HepG2 (cell line): ENCODE measurements around the gene RIOK2. TPM values are rescaled to one million over a fixed set of nuclear protein-coding genes. Genes with fewer than 3 reads are reported as not detected.

Source experiments
- ATAC-seq: fragments of 200-7000 bp; cut with Tn5 transposase; 3 replicates; pipeline ENCODE4 v1.9.1; 2020; ENCODE audit warnings: mild to moderate bottlenecking, moderate library complexity
- BruUV-seq: library from RNA; stranded (reverse); fragments of 400-500 nt; replicated peaks from 2 replicates; lab custom pipeline; 2021; lab: Mats Ljungman, UMichigan
- CTCF ChIA-PET: fragments of 300-600 bp; formaldehyde crosslinking; extraction: SDS; loops from one replicate; lab custom pipeline; 2021; ENCODE audit warnings: low total read pairs, inconsistent platforms, low intra/inter-chr PET ratio; lab: Yijun Ruan, JAX
- POLR2A ChIA-PET: fragments of 350-600 bp; sonication (Branson Sonifier 250); formaldehyde crosslinking; loops from one replicate; lab custom pipeline; 2020; ENCODE audit warnings: antibody characterized with exemption, inconsistent platforms; lab: Yijun Ruan, JAX
- DNase-seq: peaks from one replicate; pipeline ENCODE4 v3.0.0-alpha.2; 2015; ENCODE audit warnings: low spot score
- FAIRE-seq: peaks from 3 replicates; lab custom pipeline; 2011; peaks lifted over from hg19 to GRCh38; lab: Jason Lieb, UNC
- H2AFZ ChIP-seq: one replicate; pipeline ENCODE4 v1.6.1; 2011; ENCODE audit warnings: low read length, inconsistent platforms
- H3K27ac ChIP-seq: fragments of 300-600 bp; 3 replicates; pipeline ENCODE4 v1.8.0; 2011; ENCODE audit warnings: mixed run types, mild to moderate bottlenecking, mixed read lengths, low read length, inconsistent platforms; ENCODE audit not compliant: insufficient read depth; ENCODE audit errors: extremely low read length
- H3K27me3 ChIP-seq, 2 experiments: fragments of 200-600 bp in 1 of 2; 2 replicates in 1 of 2; 3 replicates in 1 of 2; pipeline versions ENCODE4 v1.6.0 to v1.8.0; 2011; ENCODE audit warnings: low read length in 2 of 2, mild to moderate bottlenecking in 2 of 2, moderate library complexity in 2 of 2, inconsistent platforms in 1 of 2; ENCODE audit not compliant: insufficient read depth in 2 of 2, control insufficient read depth in 1 of 2
- H3K36me3 ChIP-seq, 2 experiments: fragments of 200-600 bp in 1 of 2; replicated peaks in 1 of 2; 2 replicates in 1 of 2; 3 replicates in 1 of 2; pipeline versions ENCODE4 v1.5.1 to v1.8.0; 2011; ENCODE audit warnings: low read length in 2 of 2, inconsistent platforms in 1 of 2; ENCODE audit not compliant: insufficient read depth in 2 of 2, control insufficient read depth in 1 of 2
- H3K4me1 ChIP-seq: 2 replicates; pipeline ENCODE4 v1.5.1; 2012; ENCODE audit warnings: low read length, inconsistent platforms; ENCODE audit not compliant: insufficient read depth
- H3K4me2 ChIP-seq: 2 replicates; pipeline ENCODE4 v1.6.0; 2011; ENCODE audit warnings: low read depth, low read length, inconsistent platforms
- H3K4me3 ChIP-seq, 3 experiments: fragments of 200-600 bp in 1 of 3; sonication (generic), shearing (Covaris generic) in 1 of 3; replicated peaks in 1 of 3; 2 replicates each; pipeline ENCODE4 v1.5.1; 2011 to 2016; ENCODE audit warnings: low read length in 3 of 3, inconsistent platforms in 2 of 3, low read depth in 2 of 3, mild to moderate bottlenecking in 2 of 3, control low read depth in 1 of 3, mixed read lengths in 1 of 3; ENCODE audit not compliant: insufficient read depth in 1 of 3
- H3K79me2 ChIP-seq: one replicate; pipeline ENCODE4 v1.6.1; 2011; ENCODE audit warnings: low read length, inconsistent platforms; ENCODE audit not compliant: insufficient read depth
- H3K9ac ChIP-seq: 2 replicates; pipeline ENCODE4 v1.6.0; 2011; ENCODE audit warnings: mild to moderate bottlenecking, low read depth, low read length, inconsistent platforms; ENCODE audit not compliant: insufficient read depth
- H3K9me3 ChIP-seq: 2 replicates; pipeline ENCODE4 v1.5.1; 2012; ENCODE audit warnings: mild to moderate bottlenecking, low read length
- H4K20me1 ChIP-seq: 2 replicates; pipeline ENCODE4 v1.6.0; 2011; ENCODE audit warnings: inconsistent platforms, mild to moderate bottlenecking, low read length, moderate library complexity; ENCODE audit not compliant: insufficient read depth
- ASH2L ChIP-seq: fragments of 300-600, 200-600 bp; sonication (generic); IDR thresholded peaks from 2 replicates; pipeline ENCODE4 v1.7.0; 2017; ENCODE audit warnings: low read depth, mild to moderate bottlenecking, moderate library complexity, mixed read lengths, low read length; ENCODE audit not compliant: insufficient read length
- ELK4 ChIP-seq: sonication (generic); formaldehyde crosslinking; IDR thresholded peaks from 2 replicates; pipeline ENCODE4 v1.9.0; 2021; ENCODE audit warnings: missing genetic modification reagents, borderline replicate concordance
- MAZ ChIP-seq, 2 experiments: sonication (generic) in 1 of 2; formaldehyde crosslinking in 1 of 2; IDR thresholded peaks; 2 replicates each; pipeline versions ENCODE4 v1.5.0 to v1.6.1; 2012 to 2020; ENCODE audit warnings: low read depth in 2 of 2, mild to moderate bottlenecking in 2 of 2, borderline replicate concordance in 1 of 2, improper control_type of control experiment in 1 of 2, low read length in 1 of 2, missing genetic modification reagents in 1 of 2, moderate library complexity in 1 of 2
- PAX8 ChIP-seq: sonication (generic); formaldehyde crosslinking; IDR thresholded peaks from 2 replicates; pipeline ENCODE4 v1.8.0; 2022; ENCODE audit warnings: mild to moderate bottlenecking, missing genetic modification reagents, borderline replicate concordance
- TBX3 ChIP-seq: fragments of 450-650 bp; IDR thresholded peaks from 2 replicates; pipeline ENCODE4 v1.6.1; 2017; ENCODE audit warnings: antibody characterized with exemption, mild to moderate bottlenecking, inconsistent platforms, borderline replicate concordance
- ZNF317 ChIP-seq: sonication (generic); formaldehyde crosslinking; IDR thresholded peaks from 2 replicates; pipeline ENCODE4 v1.5.0; 2020; ENCODE audit warnings: mild to moderate bottlenecking, missing genetic modification reagents
- ZNF512 ChIP-seq: sonication (generic); formaldehyde crosslinking; IDR thresholded peaks from 2 replicates; pipeline ENCODE4 v1.4.0; 2020; ENCODE audit warnings: mild to moderate bottlenecking, missing genetic modification reagents
- WGBS: methylation state at CpG from one replicate; pipeline ENCODE4 v1.1.6; 2017; ENCODE audit warnings: low lambda C conversion rate; 5-methylcytosine and 5-hydroxymethylcytosine counted together
- in situ Hi-C: cut with HindIII; loops from 2 replicates; pipeline ENCODE4 v1.10.0; 2017; ENCODE audit warnings: low pct_unique_long_range_greater_than_20kb; ENCODE audit not compliant: extremely low pct_ligation_motif_present
- intact Hi-C: fragments of 100-400 bp; cut with micrococcal nuclease; formaldehyde crosslinking; loops from one replicate; pipeline ENCODE4 v1.10.0; 2022; ENCODE audit not compliant: unreplicated experiment
- polyA plus RNA-seq, 8 experiments: library from polyadenylated mRNA; depleted of rRNA in 3 of 8; stranded (reverse) in 7 of 8; unstranded in 1 of 8; fragments of >200 nt; fragmentation: Illumina TruSeq in 4 of 8; extraction: Trizol in 4 of 8; gene quantifications; 2 replicates each; pipeline versions ENCODE4 v1.2.1 to v1.2.3, GENCODE V29; 2011 to 2016; ENCODE audit warnings: low read depth in 4 of 8, missing spikeins in 1 of 8, mixed read lengths in 1 of 8; ENCODE audit not compliant: insufficient read depth in 1 of 8
- total RNA-seq, 5 experiments: library from RNA; depleted of rRNA; stranded (reverse); fragments of >200 nt; fragmentation: Illumina TruSeq; extraction: Trizol; gene quantifications; 2 replicates each; pipeline ENCODE4 v1.2.3, GENCODE V29; 2016; ENCODE audit warnings: low read depth in 1 of 5

Gene RIOK2
- total and polyA plus RNA-seq, 2 of the 13 experiments (the other 11 are each of a cell fraction or from before 2014, with no cell fraction given), result 8.1 to 46.6 TPM

GRCh38 chr5:97229688-97230285 lies 46.7 kb upstream of the RIOK2 start:
- H3K9me3 ChIP-seq, result no peaks in the 10 kb centered on the region
- H3K4me3 ChIP-seq, result no peak overlapping the region
- no peak for TF ChIP-seq ZNF512 (CRISPR knock-in tag)
- no peak for TF ChIP-seq ELK4 (CRISPR knock-in tag)
- TF ChIP-seq ZNF317 (CRISPR knock-in tag), result no peak
- no peak for TF ChIP-seq TBX3
- TF ChIP-seq ASH2L, result no peak
- no peak for TF ChIP-seq PAX8 (CRISPR knock-in tag)
- no peak for TF ChIP-seq MAZ (IDR thresholded peaks at IDR 0.05; ENCODE audit: borderline replicate concordance, low read depth, low read length)
- no peak for TF ChIP-seq MAZ (CRISPR knock-in tag; IDR thresholded peaks at IDR 0.05; ENCODE audit: low read depth)
- H3K79me2 ChIP-seq, result no peaks in the 10 kb centered on the region
- H4K20me1 ChIP-seq, result no peaks in the 10 kb centered on the region
- intact Hi-C loops (loop anchor here (2.0 kb wide), 1 partner anchor 1119 kb away; no protein-coding TSS in a partner anchor), in situ Hi-C loops (no loop called here)
- FAIRE-seq, result no peak
- no peaks in the 10 kb centered on the region for H3K4me1 ChIP-seq
- no TSS peak for BruUV-seq
- H3K27me3 ChIP-seq, result no peaks in the 10 kb centered on the region
- H3K9ac ChIP-seq, result no peak overlapping the region
- DNase-seq, result no peak
- CTCF ChIA-PET, result no interaction called here
- 62% methylated on average over 6 of the region's 6 CpGs for WGBS
- POLR2A ChIA-PET, result no interaction called here
- no peaks in the 10 kb centered on the region for H3K36me3 ChIP-seq
- H2AFZ ChIP-seq, result no peak overlapping the region
- no peak for ATAC-seq
- H3K27ac ChIP-seq, result no peak overlapping the region
- no peak overlapping the region for H3K4me2 ChIP-seq
